Measurements from ENCODE around the gene NCKAP5.

DNA sequence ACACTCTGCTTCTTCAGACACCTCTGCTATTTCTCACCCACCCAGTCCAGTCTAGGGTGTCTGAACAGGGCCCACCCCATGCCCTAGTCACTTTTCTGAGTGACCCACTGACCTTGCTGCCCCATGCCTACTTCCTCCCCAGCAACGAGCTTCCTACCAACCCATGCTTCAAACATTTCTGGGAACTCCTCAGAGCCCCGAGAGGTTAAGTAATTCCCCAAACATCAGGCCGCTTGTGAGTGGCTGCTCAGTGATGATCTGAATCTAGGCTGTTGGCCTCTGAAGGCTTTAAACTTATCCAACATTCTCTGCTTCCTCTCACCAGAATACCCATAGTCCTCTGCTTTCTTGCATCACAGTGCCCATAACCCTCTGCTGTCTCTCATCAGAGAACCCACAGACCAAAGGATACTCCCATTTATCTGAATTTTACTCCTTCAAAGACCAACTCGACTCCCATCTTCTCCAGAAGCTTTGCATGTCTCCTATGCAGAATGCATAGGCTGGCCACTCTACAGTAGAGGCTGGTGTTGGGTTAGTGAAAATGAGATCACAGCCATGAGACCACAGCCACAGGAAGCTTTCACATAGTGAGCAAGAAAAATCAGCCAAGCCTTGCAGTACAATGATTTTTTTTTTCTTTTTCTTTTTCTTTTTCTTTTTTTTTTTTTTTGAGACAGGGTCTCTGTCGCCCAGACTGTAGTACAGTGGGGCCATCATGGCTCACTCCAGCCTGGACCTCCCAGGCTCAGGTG, 588.7 kb downstream of the NCKAP5 start:
- TF ChIP-seq CHD2 (IDR thresholded peaks at IDR 0.05; ENCODE audit: low read length) (no peak), SP1 (IDR thresholded peaks at IDR 0.05; ENCODE audit: low read depth, low read length) (no peak), POLR2A (IDR thresholded peaks at IDR 0.05; ENCODE audit: control extremely low read depth in 1 of 2, low read depth in 2 of 2, low read length in 2 of 2) (no peak), CHD1 (IDR thresholded peaks at IDR 0.05; ENCODE audit: low read depth, low read length) (no peak), EZH2 (IDR thresholded peaks at IDR 0.05; ENCODE audit: low read depth, low read length, severe bottlenecking) (no peak), MAFK (IDR thresholded peaks at IDR 0.05; ENCODE audit: low read depth, low read length) (no peak), POLR2AphosphoS5 (IDR thresholded peaks at IDR 0.05; ENCODE audit: low read depth, low read length) (no peak), KDM5A (IDR thresholded peaks at IDR 0.05; ENCODE audit: low read length) (no peak), JUN (IDR thresholded peaks at IDR 0.05; ENCODE audit: low read depth, low read length) (no peak), JUND (IDR thresholded peaks at IDR 0.05; ENCODE audit: low read length) (no peak)
- TF ChIP-seq, protein P1, sequence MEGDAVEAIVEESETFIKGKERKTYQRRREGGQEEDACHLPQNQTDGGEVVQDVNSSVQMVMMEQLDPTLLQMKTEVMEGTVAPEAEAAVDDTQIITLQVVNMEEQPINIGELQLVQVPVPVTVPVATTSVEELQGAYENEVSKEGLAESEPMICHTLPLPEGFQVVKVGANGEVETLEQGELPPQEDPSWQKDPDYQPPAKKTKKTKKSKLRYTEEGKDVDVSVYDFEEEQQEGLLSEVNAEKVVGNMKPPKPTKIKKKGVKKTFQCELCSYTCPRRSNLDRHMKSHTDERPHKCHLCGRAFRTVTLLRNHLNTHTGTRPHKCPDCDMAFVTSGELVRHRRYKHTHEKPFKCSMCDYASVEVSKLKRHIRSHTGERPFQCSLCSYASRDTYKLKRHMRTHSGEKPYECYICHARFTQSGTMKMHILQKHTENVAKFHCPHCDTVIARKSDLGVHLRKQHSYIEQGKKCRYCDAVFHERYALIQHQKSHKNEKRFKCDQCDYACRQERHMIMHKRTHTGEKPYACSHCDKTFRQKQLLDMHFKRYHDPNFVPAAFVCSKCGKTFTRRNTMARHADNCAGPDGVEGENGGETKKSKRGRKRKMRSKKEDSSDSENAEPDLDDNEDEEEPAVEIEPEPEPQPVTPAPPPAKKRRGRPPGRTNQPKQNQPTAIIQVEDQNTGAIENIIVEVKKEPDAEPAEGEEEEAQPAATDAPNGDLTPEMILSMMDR (IDR thresholded peaks at IDR 0.05; ENCODE audit: control extremely low read depth in 1 of 3, insufficient read depth in 1 of 3, low read depth in 1 of 3, low read length in 3 of 3) = no peak
